HL-60 (cell line): Measurements from ENCODE around the gene UNKL.

Source experiments
- DNase-seq, 2 experiments: peaks; one replicate each; pipeline ENCODE4 v3.0.0-alpha.2; 2010 to 2020; ENCODE audit warnings: low read depth in 1 of 2, low spot score in 1 of 2
- H3K27ac ChIP-seq: fragments of 250-450 bp; sonication (Bioruptor Pico); replicated peaks from 2 replicates; pipeline ENCODE4 v1.5.1; 2020; ENCODE audit warnings: mild to moderate bottlenecking, moderate library complexity
- H3K27me3 ChIP-seq: fragments of 250-450 bp; sonication (Bioruptor Pico); 2 replicates; pipeline ENCODE4 v1.5.1; 2021; ENCODE audit warnings: mild to moderate bottlenecking, moderate library complexity; ENCODE audit not compliant: insufficient read depth, poor library complexity, severe bottlenecking
- H3K4me3 ChIP-seq: replicated peaks from 2 replicates; pipeline ENCODE4 v1.5.1; 2011; ENCODE audit warnings: mild to moderate bottlenecking, control low read depth, low read length; ENCODE audit not compliant: insufficient read depth
- GABPA ChIP-seq: IDR thresholded peaks from 2 replicates; pipeline ENCODE4 v1.6.1; 2012; ENCODE audit warnings: low read depth
- POLR2AphosphoS5 ChIP-seq: IDR thresholded peaks from 2 replicates; pipeline ENCODE4 v1.6.1; 2012; ENCODE audit warnings: low read depth
- SPI1 ChIP-seq: IDR thresholded peaks from 2 replicates; pipeline ENCODE4 v1.6.1; 2012; ENCODE audit warnings: low read depth, mild to moderate bottlenecking, borderline replicate concordance
- TF ChIP-seq, protein P1 (sequence below): IDR thresholded peaks from one replicate; pipeline ENCODE4 v1.5.1; 2011; ENCODE audit warnings: low read length, control low read depth, inconsistent platforms; ENCODE audit not compliant: insufficient read depth
- TF ChIP-seq, protein P2 (sequence below): IDR thresholded peaks from 2 replicates; pipeline ENCODE4 v1.6.1; 2012; ENCODE audit warnings: low read depth; ENCODE audit not compliant: insufficient replicate concordance

The UNKL gene

DNA sequence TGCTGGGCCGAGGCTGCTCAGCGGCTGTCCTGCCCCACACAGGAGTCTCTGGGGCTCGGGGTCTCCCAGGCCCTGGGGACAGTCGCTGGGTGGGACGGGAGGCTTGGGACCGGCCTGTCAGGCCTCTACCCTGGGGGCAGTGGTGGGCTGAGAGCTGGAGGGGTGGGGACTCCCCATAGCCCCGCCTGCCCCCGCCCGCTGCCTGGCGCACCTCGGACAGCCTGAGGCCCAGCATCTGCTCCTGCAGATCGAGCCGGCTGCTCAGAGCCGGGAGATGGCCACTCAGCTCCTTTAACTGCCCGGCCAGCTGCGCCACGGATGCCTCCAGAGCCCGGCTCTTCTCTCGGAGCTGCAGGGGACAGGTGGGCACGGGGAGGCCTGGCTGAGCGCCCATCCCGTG lies 23.1 kb upstream of the UNKL start:
- H3K27me3 ChIP-seq = peaks cover 3% of the 10 kb centered on the region
- H3K27ac ChIP-seq = no peak overlapping the region
- TF ChIP-seq, protein P1, sequence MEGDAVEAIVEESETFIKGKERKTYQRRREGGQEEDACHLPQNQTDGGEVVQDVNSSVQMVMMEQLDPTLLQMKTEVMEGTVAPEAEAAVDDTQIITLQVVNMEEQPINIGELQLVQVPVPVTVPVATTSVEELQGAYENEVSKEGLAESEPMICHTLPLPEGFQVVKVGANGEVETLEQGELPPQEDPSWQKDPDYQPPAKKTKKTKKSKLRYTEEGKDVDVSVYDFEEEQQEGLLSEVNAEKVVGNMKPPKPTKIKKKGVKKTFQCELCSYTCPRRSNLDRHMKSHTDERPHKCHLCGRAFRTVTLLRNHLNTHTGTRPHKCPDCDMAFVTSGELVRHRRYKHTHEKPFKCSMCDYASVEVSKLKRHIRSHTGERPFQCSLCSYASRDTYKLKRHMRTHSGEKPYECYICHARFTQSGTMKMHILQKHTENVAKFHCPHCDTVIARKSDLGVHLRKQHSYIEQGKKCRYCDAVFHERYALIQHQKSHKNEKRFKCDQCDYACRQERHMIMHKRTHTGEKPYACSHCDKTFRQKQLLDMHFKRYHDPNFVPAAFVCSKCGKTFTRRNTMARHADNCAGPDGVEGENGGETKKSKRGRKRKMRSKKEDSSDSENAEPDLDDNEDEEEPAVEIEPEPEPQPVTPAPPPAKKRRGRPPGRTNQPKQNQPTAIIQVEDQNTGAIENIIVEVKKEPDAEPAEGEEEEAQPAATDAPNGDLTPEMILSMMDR = no peak
- TF ChIP-seq, protein P2, sequence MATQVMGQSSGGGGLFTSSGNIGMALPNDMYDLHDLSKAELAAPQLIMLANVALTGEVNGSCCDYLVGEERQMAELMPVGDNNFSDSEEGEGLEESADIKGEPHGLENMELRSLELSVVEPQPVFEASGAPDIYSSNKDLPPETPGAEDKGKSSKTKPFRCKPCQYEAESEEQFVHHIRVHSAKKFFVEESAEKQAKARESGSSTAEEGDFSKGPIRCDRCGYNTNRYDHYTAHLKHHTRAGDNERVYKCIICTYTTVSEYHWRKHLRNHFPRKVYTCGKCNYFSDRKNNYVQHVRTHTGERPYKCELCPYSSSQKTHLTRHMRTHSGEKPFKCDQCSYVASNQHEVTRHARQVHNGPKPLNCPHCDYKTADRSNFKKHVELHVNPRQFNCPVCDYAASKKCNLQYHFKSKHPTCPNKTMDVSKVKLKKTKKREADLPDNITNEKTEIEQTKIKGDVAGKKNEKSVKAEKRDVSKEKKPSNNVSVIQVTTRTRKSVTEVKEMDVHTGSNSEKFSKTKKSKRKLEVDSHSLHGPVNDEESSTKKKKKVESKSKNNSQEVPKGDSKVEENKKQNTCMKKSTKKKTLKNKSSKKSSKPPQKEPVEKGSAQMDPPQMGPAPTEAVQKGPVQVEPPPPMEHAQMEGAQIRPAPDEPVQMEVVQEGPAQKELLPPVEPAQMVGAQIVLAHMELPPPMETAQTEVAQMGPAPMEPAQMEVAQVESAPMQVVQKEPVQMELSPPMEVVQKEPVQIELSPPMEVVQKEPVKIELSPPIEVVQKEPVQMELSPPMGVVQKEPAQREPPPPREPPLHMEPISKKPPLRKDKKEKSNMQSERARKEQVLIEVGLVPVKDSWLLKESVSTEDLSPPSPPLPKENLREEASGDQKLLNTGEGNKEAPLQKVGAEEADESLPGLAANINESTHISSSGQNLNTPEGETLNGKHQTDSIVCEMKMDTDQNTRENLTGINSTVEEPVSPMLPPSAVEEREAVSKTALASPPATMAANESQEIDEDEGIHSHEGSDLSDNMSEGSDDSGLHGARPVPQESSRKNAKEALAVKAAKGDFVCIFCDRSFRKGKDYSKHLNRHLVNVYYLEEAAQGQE = no peak
- no peak for TF ChIP-seq SPI1
- TF ChIP-seq POLR2AphosphoS5 = no peak
- no peak for TF ChIP-seq GABPA
- H3K4me3 ChIP-seq = no peak overlapping the region
- no peak for DNase-seq

DNA sequence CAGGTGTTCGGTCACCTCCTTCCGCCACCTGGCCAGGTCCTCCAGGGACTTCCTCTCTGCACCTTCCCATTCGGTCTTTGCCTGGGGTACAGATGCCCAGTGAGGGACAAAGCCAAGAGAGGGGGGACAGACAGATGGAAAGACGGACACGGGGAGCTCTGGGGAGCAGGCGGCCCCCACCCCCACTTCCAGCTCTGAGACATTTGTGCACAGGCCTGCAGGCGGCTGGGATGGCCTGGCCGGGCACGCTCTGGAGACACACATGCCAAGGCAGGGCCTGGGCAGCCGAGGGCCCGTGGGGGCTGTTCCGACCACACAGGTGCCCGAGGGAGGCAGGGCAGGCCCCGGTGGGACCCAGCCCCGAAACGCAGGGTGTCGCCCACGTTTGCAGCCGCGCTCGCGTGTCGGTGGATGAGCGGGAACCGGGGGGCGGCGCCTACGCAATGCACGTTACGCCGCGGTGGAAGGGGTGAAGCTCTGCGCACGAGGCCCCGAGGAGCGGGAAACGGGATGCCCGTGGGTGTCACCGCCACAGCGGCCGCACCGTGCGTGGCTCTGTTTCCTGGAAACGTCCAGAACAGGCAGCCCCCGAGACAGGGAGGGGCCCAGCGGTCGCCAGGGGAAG lies 22.3 kb upstream of the UNKL start:
- Histone ChIP-seq H3K27me3 (peaks cover 3% of the 10 kb centered on the region), H3K27ac (no peak overlapping the region), H3K4me3 (no peak overlapping the region)
- TF ChIP-seq, protein P2 = no peak
- TF ChIP-seq, protein P1 = no peak
- TF ChIP-seq POLR2AphosphoS5 (no peak), SPI1 (no peak), GABPA (no peak)
- DNase-seq = no peak

DNA sequence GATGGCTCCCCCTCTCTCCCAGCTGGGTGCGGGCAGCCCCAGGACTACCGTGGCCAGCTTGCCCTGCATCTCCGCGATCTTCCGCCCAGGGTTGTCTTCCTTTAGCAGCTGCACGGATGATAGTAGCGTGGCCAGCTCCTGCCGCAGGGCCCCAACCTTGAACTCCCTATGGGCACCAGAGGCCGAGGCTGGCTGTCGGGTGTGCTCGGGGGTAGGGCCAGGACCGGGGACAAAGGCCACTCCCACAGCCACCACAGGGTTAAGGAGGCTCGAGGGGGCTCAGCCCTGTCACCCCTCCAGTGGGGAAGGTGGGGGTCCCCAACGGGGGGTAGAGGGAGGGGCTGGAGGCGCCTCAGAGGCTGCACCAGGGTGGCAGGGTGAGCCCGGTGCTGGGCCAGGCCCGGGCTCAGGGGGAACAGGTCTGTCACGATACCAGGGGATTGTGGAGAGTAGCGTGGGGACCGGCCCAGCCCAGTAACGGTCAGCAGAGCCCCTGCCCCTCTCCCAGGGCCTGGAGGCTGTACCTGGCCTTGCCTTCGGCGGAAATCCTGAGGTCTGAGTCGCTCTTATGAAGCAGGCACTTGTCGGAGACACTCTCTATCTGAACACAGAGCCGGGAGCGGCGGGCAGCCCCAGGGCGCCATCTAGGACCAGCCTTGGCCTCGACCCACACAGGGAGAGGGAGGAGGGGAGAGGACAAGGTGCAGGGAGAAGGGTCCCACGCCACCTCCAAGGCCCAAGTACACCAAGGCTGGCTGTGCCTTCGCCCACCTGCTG lies 21.6 kb upstream of the UNKL start:
- Histone ChIP-seq H3K27ac (no peak overlapping the region), H3K4me3 (no peak overlapping the region), H3K27me3 (peaks cover 3% of the 10 kb centered on the region)
- TF ChIP-seq POLR2AphosphoS5 (no peak), GABPA (no peak), SPI1 (no peak)
- TF ChIP-seq, protein P2 = no peak
- TF ChIP-seq, protein P1 = no peak
- DNase-seq = no peak
